ENCODE results near the gene ADCY9.
A peak's percentile ranks its signal among the peaks of the same experiment; 100 is the strongest.

The ADCY9 gene

DNA sequence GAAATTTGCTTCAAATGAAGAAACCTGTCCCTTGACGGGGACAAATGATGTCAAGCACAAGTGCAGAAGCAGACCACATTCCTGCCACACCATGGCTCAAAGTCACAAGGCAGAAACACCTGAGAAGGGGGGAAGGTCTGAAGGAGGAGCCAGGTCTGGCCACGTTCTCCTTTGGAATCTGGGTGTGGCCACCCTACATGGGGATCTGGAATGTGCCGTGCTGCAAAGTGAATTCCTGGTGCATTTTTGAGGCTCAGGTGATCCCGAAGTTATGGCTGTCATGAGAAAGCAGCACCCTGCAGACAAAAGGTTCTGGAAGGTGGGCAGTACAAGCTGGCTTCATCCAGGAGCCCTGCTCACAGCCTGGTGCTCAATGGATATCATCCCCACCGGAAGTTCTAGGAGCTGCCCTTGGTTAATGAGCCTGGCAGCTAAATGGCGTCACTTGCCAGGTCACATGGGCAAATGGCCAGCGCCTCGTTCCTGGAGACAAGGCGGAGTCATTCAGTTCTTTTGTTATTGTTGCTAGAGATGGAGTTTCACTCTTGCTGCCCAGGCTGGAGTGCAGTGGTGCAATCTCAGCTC is 20.1 kb upstream of the ADCY9 start:
- no peak for ATAC-seq
- no peaks in the 10 kb centered on the region for H3K9me3 Mint-ChIP-seq
- H3K27me3 Mint-ChIP-seq = peaks cover 26% of the 10 kb centered on the region

DNA sequence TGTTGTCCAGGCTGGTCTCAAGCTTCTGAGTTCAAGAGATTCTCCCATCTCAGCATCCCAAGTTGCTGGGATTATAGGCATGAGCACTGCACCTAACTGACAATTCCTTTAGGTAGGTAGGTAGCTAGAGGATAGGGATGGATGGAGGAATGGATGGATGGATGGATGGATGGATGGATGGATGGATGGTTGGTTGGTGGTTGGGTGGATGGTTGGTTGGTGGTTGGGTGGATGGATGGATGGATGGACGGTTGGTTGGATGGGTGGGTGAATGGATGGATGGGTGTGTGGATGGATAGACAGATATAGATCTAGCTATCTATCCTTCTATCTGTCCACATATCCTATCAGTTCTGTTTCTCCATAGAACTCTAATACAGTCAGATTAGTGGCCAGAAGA is 19.3 kb upstream of the ADCY9 start:
- Mint-ChIP-seq H3K4me1 (peaks cover 6% of the 10 kb centered on the region), H3K9me3 (no peaks in the 10 kb centered on the region), H3K27ac (no peak overlapping the region), H3K4me3 (no peak overlapping the region), H3K27me3 (peaks cover 26% of the 10 kb centered on the region)
- no peak for DNase-seq
- no peak for ATAC-seq

More for the DNA sequence above, 20.1 kb upstream of the ADCY9 start:
- Mint-ChIP-seq H3K4me3 (no peak overlapping the region), H3K4me1 (peaks cover 6% of the 10 kb centered on the region), H3K27ac (no peak overlapping the region)
- no peak for DNase-seq

DNA sequence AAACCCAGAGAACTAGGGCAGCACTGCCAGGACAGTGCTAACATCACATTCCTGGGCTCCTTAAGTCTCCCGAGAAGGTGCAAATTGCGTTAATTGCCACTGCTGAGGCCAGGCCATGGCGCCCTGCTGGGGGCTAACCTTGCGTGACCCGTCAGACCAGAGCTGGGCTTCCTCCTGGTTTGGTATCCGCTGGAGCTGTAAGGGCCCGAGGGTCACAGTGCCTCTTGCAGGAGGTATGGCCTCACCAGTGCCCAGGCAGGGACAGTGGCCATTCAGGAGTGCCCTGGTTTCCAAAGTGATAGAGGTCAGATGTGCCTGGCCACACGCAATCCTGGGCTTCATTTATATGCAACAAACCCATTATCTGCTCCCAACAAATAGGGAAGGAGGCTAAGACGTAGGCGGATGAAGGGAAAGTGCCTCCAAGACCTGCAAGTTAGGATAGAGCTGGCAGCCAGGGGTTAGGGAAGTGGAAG is 17.7 kb upstream of the ADCY9 start:
- Mint-ChIP-seq H3K4me3 (no peak overlapping the region), H3K27ac (no peak overlapping the region), H3K27me3 (peaks cover 33% of the 10 kb centered on the region), H3K4me1 (peaks cover 6% of the 10 kb centered on the region), H3K9me3 (no peaks in the 10 kb centered on the region)
- no peak for DNase-seq
- ATAC-seq = no peak

- Mint-ChIP-seq H3K27ac (no peak overlapping the region), H3K27me3 (peaks cover 32% of the 10 kb centered on the region), H3K9me3 (no peaks in the 10 kb centered on the region), H3K4me3 (no peak overlapping the region), H3K4me1 (no peaks in the 10 kb centered on the region)
- no peak for DNase-seq
- no peak for ATAC-seq
Measured at GRCh38 chr16:4131621-4132020, 15.4 kb upstream of the ADCY9 start.

DNA sequence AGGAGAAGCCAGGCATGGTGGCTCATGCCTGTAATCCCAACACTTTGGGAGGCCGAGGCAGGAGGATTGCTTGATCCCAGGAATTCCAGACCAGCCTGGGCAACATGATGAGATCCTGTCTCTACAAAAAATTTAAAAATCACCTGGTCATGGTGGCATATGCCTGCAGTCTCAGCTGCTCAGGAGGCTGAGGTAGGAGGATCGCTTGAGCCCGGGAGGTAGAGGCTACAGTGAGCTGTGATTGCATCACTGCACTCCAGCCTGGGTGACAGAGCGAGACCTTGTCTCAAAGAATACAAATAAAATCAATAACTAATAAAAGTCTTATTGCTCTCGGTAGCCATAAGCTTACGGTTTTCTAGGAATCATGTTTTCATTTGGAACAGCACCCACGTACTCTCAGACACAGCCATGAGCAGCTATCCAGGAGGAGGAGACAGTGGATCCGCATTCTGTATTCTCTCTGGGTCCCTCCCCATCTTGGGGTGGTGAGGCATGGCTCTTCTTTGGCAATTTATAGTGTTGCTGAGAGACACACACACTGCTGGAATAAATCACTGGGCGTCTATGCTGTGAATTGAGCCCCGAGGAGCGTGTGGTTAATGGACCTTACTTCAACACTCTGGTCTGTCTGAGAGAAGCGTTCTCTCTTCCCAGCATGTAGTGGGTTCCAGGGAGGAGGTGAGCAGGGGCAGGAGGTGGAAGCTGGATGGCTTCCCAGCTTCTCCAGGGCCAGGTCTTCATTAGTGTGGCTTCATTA is 8.5 kb upstream of the ADCY9 start:
- no peak overlapping the region for H3K27ac Mint-ChIP-seq
- H3K27me3 Mint-ChIP-seq = peaks cover 14% of the 10 kb centered on the region
- DNase-seq (no peak), ATAC-seq (no peak)
- H3K4me1 Mint-ChIP-seq = no peaks in the 10 kb centered on the region
- no peak overlapping the region for H3K4me3 Mint-ChIP-seq
- H3K9me3 Mint-ChIP-seq = no peaks in the 10 kb centered on the region

DNA sequence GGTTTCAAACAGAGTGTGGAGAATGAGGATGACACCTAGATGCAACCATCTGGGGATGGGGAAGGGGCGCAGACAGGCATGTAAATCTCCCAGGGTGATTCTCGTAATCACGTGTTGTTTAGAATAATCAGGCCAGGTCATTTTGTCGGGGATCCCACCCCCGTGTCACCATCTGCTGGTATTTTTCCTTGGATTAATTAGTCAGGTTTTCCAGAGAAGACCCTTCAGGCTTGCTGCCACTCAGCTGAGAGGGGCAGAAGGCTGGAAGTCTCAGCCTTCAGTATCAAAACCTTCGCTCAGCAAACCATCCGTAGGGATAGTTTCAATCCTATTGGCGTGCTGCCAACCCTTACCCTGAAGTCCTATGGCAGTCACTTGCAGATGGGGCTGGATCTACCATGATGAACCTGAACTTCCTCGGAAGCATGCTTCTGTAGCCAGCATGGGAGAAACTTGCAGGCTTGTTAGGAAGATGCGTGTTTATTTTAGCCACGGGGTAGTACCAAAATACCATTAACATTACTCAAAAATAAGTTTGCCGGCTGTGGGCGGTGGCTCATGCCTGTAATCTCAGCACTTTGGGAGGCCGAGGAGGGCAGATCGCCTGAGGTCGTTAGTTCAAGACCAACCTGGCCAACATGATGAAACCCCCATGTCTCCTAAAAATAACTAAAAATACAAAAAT is 7.5 kb upstream of the ADCY9 start:
- Mint-ChIP-seq H3K27ac (peak overlapping the region in 1 of 2 donors; percentile 54), H3K27me3 (peaks cover 24% of the 10 kb centered on the region), H3K4me1 (no peaks in the 10 kb centered on the region), H3K4me3 (no peak overlapping the region), H3K9me3 (no peaks in the 10 kb centered on the region)
- ATAC-seq (no peak), DNase-seq (no peak)

- no peak for DNase-seq
- H3K4me3 Mint-ChIP-seq = no peak overlapping the region
- no peak for ATAC-seq
- no peaks in the 10 kb centered on the region for H3K9me3 Mint-ChIP-seq
- no peak overlapping the region for H3K27ac Mint-ChIP-seq
- H3K4me1 Mint-ChIP-seq = peaks cover 13% of the 10 kb centered on the region
- H3K27me3 Mint-ChIP-seq = peaks cover 33% of the 10 kb centered on the region
Measured at GRCh38 chr16:4120176-4120575, 3.9 kb upstream of the ADCY9 start.

DNA sequence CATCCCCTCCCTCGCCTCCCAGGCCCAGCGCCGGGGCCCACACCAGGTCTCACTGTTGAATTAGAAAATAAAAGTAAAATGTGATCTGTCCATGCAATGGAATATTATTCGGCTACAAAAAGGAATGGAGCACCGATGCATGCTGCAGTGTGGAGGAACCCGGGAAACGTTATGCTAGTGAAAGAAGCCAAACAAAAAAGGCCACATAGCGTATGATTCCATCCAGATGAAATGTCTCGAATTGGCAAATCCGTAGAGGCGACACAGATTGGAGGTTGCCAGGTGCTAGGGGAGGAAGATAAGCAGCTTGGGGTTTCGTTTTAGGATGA is 972 bp upstream of the ADCY9 start:
- H3K4me1 Mint-ChIP-seq = peaks cover 43% of the 10 kb centered on the region
- ATAC-seq (no peak), DNase-seq (no peak)
- peak overlapping the region; percentile 91 to 97 for H3K4me3 Mint-ChIP-seq
- H3K9me3 Mint-ChIP-seq = no peaks in the 10 kb centered on the region
- H3K27me3 Mint-ChIP-seq = peaks cover 19% of the 10 kb centered on the region
- peak overlapping the region in 1 of 2 donors; percentile 95 for H3K27ac Mint-ChIP-seq

DNA sequence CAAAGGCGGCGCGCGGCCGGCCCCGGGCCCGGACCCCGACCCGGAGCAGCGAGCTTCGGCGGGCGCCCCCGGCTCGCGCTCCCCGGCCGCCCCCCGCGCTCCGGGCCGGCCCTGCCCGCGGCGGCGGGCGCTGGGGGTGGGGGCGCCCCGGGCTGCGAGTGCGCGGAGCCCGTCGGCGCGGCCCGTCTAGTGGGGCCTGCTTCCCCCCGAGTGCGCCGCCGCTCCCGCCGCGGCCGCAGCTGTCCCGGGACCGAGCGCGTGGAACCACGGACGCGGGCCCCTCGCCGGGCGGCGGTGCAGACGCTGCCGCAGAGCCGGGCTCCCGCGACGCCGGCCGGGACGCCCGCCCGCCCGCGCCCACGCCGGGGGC is 308 bp downstream of the ADCY9 start:
- H3K4me3 Mint-ChIP-seq = peak overlapping the region; percentile 61 to 89
- H3K27me3 Mint-ChIP-seq = peaks cover 19% of the 10 kb centered on the region
- H3K9me3 Mint-ChIP-seq = no peaks in the 10 kb centered on the region
- peaks cover 56% of the 10 kb centered on the region for H3K4me1 Mint-ChIP-seq
- no peak overlapping the region for H3K27ac Mint-ChIP-seq
- ATAC-seq (peak; percentile 61), DNase-seq (no peak)

GRCh38 chr16:4115209-4115948 is 863 bp downstream of the ADCY9 start:
- Mint-ChIP-seq H3K27ac (no peak overlapping the region), H3K4me1 (peaks cover 58% of the 10 kb centered on the region), H3K9me3 (no peaks in the 10 kb centered on the region), H3K4me3 (peak overlapping the region; percentile 61 to 89), H3K27me3 (peaks cover 19% of the 10 kb centered on the region)
- peak; percentile 42 to 48 for DNase-seq
- ATAC-seq = peak; percentile 66

DNA sequence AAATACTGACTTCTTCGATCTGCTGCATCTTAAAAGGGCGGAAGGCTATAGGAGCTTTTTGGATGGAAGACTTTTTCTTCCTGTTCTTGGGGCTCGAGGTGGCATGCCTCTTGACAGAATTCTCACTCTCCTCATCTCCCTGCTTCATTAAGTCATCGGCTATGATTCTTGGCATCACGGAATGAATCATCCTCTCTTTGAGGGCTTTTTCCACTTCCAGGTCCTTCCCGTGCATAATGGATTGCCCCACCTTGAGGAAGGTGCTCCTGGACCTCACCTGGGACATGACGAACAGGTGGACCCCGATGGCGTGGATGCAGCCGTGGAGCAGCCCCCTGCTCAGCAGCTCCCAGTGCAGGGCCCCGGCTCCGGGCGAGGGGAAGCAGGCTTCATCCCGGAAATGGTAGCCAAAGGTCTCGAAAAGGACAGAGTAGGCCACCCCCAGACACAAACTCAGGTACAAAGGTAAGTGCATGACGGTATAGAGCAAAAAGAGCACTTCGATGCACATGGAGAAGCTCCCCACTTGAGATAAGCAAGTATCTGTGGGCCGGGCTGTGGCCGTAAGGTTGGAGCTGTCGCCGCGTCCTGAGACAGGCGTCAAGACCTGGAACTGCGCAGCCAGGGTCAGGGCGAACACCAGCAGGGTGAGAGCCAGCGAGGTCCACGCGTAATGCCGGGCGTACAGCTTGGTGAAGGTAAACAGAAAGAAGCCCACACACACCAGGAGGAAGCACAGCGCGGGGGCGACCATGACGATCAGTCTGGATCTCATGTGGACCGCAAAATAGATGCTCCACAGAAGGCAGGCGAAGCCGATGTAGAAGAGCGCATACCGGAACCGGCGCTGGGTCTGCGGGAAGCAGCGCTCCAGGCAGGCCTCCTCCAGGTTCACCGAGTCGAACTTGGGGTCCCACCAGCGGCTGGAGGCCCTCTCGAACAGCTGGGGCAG is 1.7 kb downstream of the ADCY9 start:
- H3K4me1 Mint-ChIP-seq = peaks cover 63% of the 10 kb centered on the region
- peak overlapping the region; percentile 61 to 89 for H3K4me3 Mint-ChIP-seq
- DNase-seq = no peak
- ATAC-seq = no peak
- H3K27me3 Mint-ChIP-seq = peaks cover 17% of the 10 kb centered on the region
- H3K9me3 Mint-ChIP-seq = no peaks in the 10 kb centered on the region
- peak overlapping the region in 1 of 2 donors; percentile 65 for H3K27ac Mint-ChIP-seq

DNA sequence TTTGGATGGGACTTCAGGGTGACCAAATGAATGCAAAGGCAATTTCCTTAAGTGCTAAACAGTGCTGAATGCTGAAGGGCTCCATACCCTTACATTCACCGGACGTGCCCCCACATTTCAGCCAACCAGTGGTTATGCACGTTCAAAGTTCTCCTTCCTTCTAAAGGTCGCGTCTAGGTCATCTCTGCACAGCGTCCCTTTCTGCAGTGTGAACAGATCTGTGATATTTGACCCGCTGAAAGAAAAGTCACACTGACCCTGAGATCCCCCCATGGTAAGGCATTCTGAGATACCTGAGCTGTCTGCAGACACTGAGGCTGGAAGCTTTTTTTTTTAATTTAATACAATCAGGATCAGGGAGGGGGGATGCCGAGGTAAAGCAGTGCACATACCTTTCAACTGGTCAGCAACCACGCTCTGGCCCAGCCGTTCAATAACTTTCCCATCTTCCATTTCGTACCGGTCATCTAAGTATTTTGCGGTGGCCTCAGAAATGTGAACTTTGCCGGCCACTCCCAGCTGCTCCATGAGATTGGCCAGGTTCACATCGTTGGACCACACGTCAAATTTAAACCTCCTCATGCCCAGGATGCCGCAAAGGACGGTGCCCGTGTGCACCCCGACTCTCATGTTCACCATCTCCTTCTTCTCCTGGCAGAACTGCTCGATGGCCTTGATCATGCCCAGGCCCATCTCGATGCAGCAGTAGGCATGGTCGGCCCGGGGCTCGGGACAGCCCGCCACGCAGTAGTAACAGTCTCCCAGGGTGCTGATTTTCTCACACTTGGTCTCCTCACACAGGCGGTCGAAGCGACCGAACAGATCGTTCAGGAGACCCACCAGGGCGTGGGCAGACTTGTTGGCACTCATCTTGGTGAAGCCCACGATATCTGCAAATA is 2.6 kb downstream of the ADCY9 start:
- no peaks in the 10 kb centered on the region for H3K9me3 Mint-ChIP-seq
- H3K27me3 Mint-ChIP-seq = peaks cover 8% of the 10 kb centered on the region
- H3K27ac Mint-ChIP-seq = no peak overlapping the region
- ATAC-seq = no peak
- DNase-seq = no peak
- H3K4me1 Mint-ChIP-seq = peaks cover 63% of the 10 kb centered on the region
- H3K4me3 Mint-ChIP-seq = peak overlapping the region; percentile 61 to 89

DNA sequence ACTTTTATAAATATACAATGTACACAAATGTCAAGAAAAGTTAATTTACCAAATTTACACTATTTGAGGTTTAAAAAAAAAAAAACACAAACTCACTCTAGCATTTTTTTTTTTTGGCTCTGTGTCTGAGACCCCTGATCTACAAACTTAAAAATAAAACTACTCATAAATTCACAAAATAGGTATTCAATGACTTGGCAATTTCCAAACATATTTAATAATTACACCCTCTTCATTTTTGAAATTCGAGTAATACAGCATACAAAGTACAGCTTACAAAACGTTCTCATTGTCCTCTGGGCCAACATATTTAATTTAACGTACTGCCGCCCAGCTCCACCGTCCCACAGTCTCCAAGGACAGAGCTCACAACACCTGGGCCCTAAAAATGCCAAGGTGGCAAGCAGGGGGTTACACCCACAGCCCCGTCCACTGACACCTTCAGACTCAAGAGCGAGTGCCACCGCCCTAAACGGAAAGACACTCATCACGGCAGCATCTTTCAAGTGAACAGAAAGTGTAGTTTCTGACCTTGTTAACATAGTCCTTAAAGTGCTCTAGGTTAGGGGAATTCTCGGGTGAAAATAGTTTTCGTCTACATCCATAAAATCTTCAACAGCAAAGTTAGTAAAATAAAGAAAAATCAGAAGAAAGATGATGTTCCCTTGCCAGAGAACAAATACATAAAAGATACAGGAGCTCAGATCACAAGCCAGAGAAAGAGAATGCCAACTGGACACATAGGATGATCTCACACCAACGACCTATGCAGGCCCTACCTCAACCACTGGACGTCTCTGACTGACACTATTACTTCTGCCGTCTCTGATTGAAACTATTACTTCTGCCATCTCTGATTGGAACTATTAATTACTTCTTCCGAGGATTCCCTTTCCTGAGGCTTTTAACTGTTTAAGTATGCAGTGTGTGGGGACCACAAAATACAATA is 4.2 kb downstream of the ADCY9 start:
- peaks cover 59% of the 10 kb centered on the region for H3K4me1 Mint-ChIP-seq
- DNase-seq (no peak), ATAC-seq (no peak)
- no peaks in the 10 kb centered on the region for H3K9me3 Mint-ChIP-seq
- peak overlapping the region; percentile 31 to 59 for H3K27ac Mint-ChIP-seq
- H3K4me3 Mint-ChIP-seq = peak overlapping the region; percentile 44 to 61
- H3K27me3 Mint-ChIP-seq = no peaks in the 10 kb centered on the region
